SU-DHL-6 (cell line): ENCODE results near the gene THSD4.

Experiments used
- H2AFZ ChIP-seq: fragments of 200-600 bp; sonication (generic); 2 replicates; pipeline ENCODE4 v1.6.1; 2014; ENCODE audit warnings: low read depth, mild to moderate bottlenecking, moderate library complexity, mixed read lengths, antibody characterized with exemption, low read length; ENCODE audit not compliant: severe bottlenecking
- H3F3A ChIP-seq: fragments of 200-600 bp; shearing (Covaris generic); 2 replicates; pipeline ENCODE4 v1.6.0; 2016; ENCODE audit warnings: antibody characterized with exemption, mild to moderate bottlenecking; ENCODE audit not compliant: insufficient read depth
- H3K27ac ChIP-seq: fragments of 200-600 bp; sonication (generic); 2 replicates; pipeline ENCODE4 v1.5.1; 2016; ENCODE audit warnings: low read depth, mild to moderate bottlenecking, low read length, moderate library complexity, mixed read lengths
- H3K27me3 ChIP-seq: fragments of 200-600 bp; sonication (generic), shearing (Covaris generic); 2 replicates; pipeline ENCODE4 v1.6.0; 2014; ENCODE audit warnings: mild to moderate bottlenecking, low read length
- H3K36me3 ChIP-seq: fragments of 200-600 bp; sonication (generic); 2 replicates; pipeline ENCODE4 v1.6.1; 2014; ENCODE audit warnings: mild to moderate bottlenecking, low read length, mixed read lengths
- H3K4me2 ChIP-seq: fragments of 300-600, 200-600 bp; shearing (Covaris generic), sonication (generic); 2 replicates; pipeline ENCODE4 v1.6.0; 2014; ENCODE audit warnings: low read length, low read depth, mild to moderate bottlenecking; ENCODE audit not compliant: poor library complexity, severe bottlenecking
- H3K4me3 ChIP-seq: fragments of 200-600 bp; sonication (generic); 2 replicates; pipeline ENCODE4 v1.5.1; 2014; ENCODE audit warnings: antibody characterized with exemption, low read length, mild to moderate bottlenecking, mixed read lengths; ENCODE audit not compliant: insufficient read depth, poor library complexity, severe bottlenecking
- H3K79me2 ChIP-seq: fragments of 200-600 bp; sonication (generic); 2 replicates; pipeline ENCODE4 v1.6.1; 2014; ENCODE audit warnings: mild to moderate bottlenecking, low read length, moderate library complexity; ENCODE audit not compliant: insufficient read depth
- H3K9ac ChIP-seq: fragments of 200-600 bp; sonication (generic); 2 replicates; pipeline ENCODE4 v1.7.0; 2014; ENCODE audit warnings: mild to moderate bottlenecking, low read length
- H3K9me2 ChIP-seq: fragments of 200-600 bp; sonication (generic); replicated peaks from 2 replicates; pipeline ENCODE4 v1.6.1; 2014; ENCODE audit warnings: low read length; ENCODE audit not compliant: insufficient read depth
- H3K9me3 ChIP-seq: fragments of 200-600 bp; sonication (generic); 2 replicates; pipeline ENCODE4 v1.6.1; 2014; ENCODE audit warnings: low read length, mixed read lengths; ENCODE audit not compliant: insufficient read depth
- H4K20me1 ChIP-seq: fragments of 200-600 bp; sonication (generic); 2 replicates; pipeline ENCODE4 v1.6.1; 2014; ENCODE audit warnings: low read depth, mild to moderate bottlenecking, antibody characterized with exemption, low read length, moderate library complexity, mixed read lengths
- CTCF ChIP-seq: fragments of 200-600 bp; sonication (generic); IDR thresholded peaks from one replicate; pipeline ENCODE4 v1.5.1; 2017; ENCODE audit warnings: antibody characterized with exemption, mild to moderate bottlenecking, low read length, moderate library complexity; ENCODE audit not compliant: insufficient read depth, poor library complexity, severe bottlenecking
- EZH2phosphoT487 ChIP-seq: fragments of 200-600 bp; sonication (generic), shearing (Covaris generic); conservative IDR thresholded peaks from 2 replicates; pipeline ENCODE4 v1.6.1; 2018; ENCODE audit warnings: mild to moderate bottlenecking, antibody characterized with exemption, low read length, moderate library complexity, mixed read lengths

THSD4 gene

GRCh38 chr15:71094137-71094536, 21.1 kb upstream of the THSD4 start:
- no peaks in the 10 kb centered on the region for H4K20me1 ChIP-seq
- TF ChIP-seq EZH2phosphoT487, result no peak
- no peak for TF ChIP-seq CTCF
- no peak overlapping the region for H3K4me3 ChIP-seq
- H3K9ac ChIP-seq, result no peak overlapping the region
- H3K9me2 ChIP-seq, result no peaks in the 10 kb centered on the region
- H2AFZ ChIP-seq, result no peak overlapping the region
- no peak overlapping the region for H3K27ac ChIP-seq
- H3K4me2 ChIP-seq, result no peak overlapping the region
- no peaks in the 10 kb centered on the region for H3K79me2 ChIP-seq
- H3K9me3 ChIP-seq, result no peaks in the 10 kb centered on the region
- no peaks in the 10 kb centered on the region for H3K27me3 ChIP-seq
- no peaks in the 10 kb centered on the region for H3F3A ChIP-seq
- H3K36me3 ChIP-seq, result no peaks in the 10 kb centered on the region

GRCh38 chr15:71096676-71097075, 18.6 kb upstream of the THSD4 start:
- TF ChIP-seq CTCF (no peak), EZH2phosphoT487 (no peak)
- H3K4me3 ChIP-seq, result no peak overlapping the region
- no peak overlapping the region for H3K9ac ChIP-seq
- no peaks in the 10 kb centered on the region for H3K9me3 ChIP-seq
- no peaks in the 10 kb centered on the region for H3K27me3 ChIP-seq
- no peaks in the 10 kb centered on the region for H3K9me2 ChIP-seq
- H3K4me2 ChIP-seq, result no peak overlapping the region
- H4K20me1 ChIP-seq, result no peaks in the 10 kb centered on the region
- no peaks in the 10 kb centered on the region for H3K36me3 ChIP-seq
- H3K79me2 ChIP-seq, result no peaks in the 10 kb centered on the region
- no peak overlapping the region for H3K27ac ChIP-seq
- no peaks in the 10 kb centered on the region for H3F3A ChIP-seq
- no peak overlapping the region for H2AFZ ChIP-seq

GRCh38 chr15:71097890-71098289, 17.4 kb upstream of the THSD4 start:
- no peaks in the 10 kb centered on the region for H3F3A ChIP-seq
- no peaks in the 10 kb centered on the region for H3K27me3 ChIP-seq
- no peaks in the 10 kb centered on the region for H3K36me3 ChIP-seq
- no peak overlapping the region for H3K27ac ChIP-seq
- H3K4me3 ChIP-seq, result no peak overlapping the region
- no peaks in the 10 kb centered on the region for H3K9me3 ChIP-seq
- H2AFZ ChIP-seq, result no peak overlapping the region
- no peak overlapping the region for H3K9ac ChIP-seq
- no peaks in the 10 kb centered on the region for H4K20me1 ChIP-seq
- H3K9me2 ChIP-seq, result no peaks in the 10 kb centered on the region
- no peak overlapping the region for H3K4me2 ChIP-seq
- H3K79me2 ChIP-seq, result no peaks in the 10 kb centered on the region
- no peak for TF ChIP-seq CTCF

DNA sequence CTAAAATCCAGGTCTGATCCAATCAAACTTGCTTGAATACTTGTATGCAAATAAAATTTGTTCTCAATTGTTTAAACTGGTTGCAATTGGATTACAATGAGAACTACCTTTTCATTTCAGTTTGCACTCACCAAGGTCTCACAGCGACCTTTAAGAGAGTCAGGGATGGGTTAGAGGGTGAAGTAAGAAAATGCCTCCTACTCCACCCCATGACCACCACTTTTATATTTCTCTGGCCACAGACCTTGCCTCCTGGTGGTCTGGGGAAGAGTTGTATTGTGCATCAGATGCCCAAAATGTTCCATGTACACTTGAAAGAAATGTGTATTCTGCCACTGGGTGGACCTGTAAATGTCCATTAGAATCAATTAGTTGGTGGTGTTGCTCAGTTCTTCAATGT, 16.4 kb upstream of the THSD4 start:
- Histone ChIP-seq H3K27ac (no peak overlapping the region), H3K9ac (no peak overlapping the region), H3K27me3 (no peaks in the 10 kb centered on the region), H2AFZ (no peak overlapping the region), H3K9me3 (no peaks in the 10 kb centered on the region), H3K36me3 (no peaks in the 10 kb centered on the region), H3F3A (no peaks in the 10 kb centered on the region), H3K79me2 (no peaks in the 10 kb centered on the region), H4K20me1 (no peaks in the 10 kb centered on the region), H3K4me2 (no peak overlapping the region), H3K4me3 (no peak overlapping the region), H3K9me2 (no peaks in the 10 kb centered on the region)
- TF ChIP-seq EZH2phosphoT487 (no peak), CTCF (no peak)
